GM12801 (cell line): ENCODE data around the gene GPA33.

Source experiments
- CTCF ChIP-seq: IDR thresholded peaks from one replicate; pipeline ENCODE4 v1.5.1; 2011; ENCODE audit warnings: control low read depth; ENCODE audit not compliant: insufficient read length; ENCODE audit errors: extremely low read depth

The GPA33 gene

GRCh38 chr1:167054946-167055630, 35.1 kb downstream of the GPA33 start:
- TF ChIP-seq CTCF, result no peak

- TF ChIP-seq CTCF, result no peak
These were observed 35.6 kb downstream of the GPA33 start for GRCh38 chr1:167054531-167054930.

- no peak for TF ChIP-seq CTCF
These were observed 37.8 kb downstream of the GPA33 start for GRCh38 chr1:167052389-167052788.

- TF ChIP-seq CTCF, result no peak
These were observed 38.3 kb downstream of the GPA33 start for GRCh38 chr1:167051907-167052306.

- TF ChIP-seq CTCF, result no peak
These were observed 46.3 kb downstream of the GPA33 start for GRCh38 chr1:167043752-167044488.

- no peak for TF ChIP-seq CTCF
These were observed 56.5 kb downstream of the GPA33 start for GRCh38 chr1:167033646-167034045.

- no peak for TF ChIP-seq CTCF
These were observed 67.8 kb downstream of the GPA33 start for GRCh38 chr1:167022384-167022783.
